Measurements from ENCODE around the gene G3BP2.

Gene G3BP2

DNA sequence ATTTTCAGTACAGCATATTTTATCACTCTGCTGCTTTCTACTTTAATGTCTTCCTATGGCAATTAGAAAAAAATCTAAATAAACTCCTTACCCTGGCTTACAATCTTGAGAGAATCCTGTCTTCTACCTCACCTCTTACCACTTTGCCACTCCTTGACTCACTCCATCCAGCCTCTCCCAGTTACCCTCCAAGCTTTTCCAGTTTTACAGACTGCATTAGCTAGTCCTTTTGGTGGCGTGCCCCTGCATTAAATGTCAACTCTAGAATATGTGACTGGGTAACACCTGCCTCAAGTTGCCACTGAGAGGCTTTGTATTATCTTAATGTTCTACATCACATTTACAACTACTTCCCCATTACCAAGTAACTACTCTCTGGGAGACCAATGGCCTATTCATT is 35.4 kb downstream of the G3BP2 start:
- DNase-seq (ENCODE audit: low read depth), result no peak

DNA sequence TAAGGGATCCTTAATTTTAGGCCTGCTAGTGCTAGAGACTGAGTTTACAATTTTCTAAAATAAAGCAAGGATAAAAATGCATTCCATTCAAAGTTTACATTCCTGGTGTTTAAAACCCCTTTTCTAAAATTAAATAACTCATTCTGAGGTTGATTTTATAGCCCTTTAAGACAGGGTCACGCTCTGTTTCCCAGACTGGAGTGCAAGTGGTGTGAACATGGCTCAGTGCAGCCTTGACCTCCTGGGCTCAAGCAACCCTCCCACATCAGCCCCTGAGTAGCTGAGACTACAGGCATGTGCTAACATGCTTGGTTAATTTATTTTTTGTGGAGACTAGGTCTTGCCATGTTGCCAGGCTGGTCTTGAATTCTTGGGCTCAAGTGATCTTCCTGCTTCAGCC is 36.0 kb downstream of the G3BP2 start:
- peak; percentile 88 for DNase-seq (ENCODE audit: low read depth)

DNA sequence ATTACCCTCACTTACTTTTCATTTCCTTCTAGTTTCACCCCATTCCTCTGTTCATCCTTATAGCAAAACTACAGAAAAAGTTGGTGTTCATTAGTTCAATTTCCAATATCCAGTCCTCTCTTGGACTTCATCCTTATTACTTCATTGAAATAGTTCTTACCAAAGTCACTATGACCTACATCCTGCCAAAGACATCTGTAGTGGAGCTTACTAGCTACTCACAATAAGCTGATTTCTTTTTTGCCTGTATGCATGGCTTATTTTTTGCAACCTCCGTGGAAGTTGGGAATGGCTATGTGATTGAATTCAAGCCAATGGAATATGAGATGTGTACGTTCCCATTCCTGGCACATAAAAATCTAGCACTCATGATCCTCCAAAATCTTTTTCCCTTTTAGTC is 38.3 kb downstream of the G3BP2 start:
- peak; percentile 39 for DNase-seq (ENCODE audit: low read depth)

DNA sequence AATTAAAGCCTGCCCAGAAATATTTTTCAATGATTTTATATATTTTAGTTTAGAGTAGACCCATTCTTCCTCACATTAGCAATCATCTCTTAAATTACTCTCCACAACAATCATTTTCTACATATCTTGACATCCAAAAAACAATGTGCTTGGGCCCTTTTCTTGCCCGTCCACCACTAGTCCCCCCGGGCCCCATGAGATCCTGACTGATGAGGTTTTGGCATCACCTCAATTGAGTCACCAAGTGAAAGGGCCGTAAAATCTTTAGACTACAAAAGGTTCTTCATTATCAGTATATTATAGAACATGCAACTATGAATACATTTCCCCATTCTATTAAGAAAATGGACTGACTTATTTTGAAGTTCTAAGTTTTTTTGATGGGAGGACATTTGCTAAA is 38.9 kb downstream of the G3BP2 start:
- DNase-seq (ENCODE audit: low read depth), result no peak

DNA sequence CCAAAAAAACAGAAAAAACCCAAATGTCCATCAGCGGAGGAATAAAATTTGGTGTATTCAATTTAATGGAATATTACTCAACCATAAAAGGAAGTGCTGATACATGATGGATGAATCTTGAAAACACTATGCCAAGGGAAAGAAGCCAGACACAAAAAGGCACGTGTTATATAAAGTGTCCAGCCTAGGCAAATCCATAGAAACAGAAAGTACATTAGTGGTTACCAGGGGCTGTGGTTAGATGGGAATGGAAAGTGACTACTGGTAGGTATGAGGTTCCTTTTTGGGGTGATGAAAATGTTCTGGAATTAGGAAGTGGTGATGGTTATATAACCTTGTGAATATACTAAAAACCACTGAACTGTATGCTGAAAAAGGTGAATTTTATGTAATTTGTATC is 39.4 kb downstream of the G3BP2 start:
- peak; percentile 72 for DNase-seq (ENCODE audit: low read depth)

DNA sequence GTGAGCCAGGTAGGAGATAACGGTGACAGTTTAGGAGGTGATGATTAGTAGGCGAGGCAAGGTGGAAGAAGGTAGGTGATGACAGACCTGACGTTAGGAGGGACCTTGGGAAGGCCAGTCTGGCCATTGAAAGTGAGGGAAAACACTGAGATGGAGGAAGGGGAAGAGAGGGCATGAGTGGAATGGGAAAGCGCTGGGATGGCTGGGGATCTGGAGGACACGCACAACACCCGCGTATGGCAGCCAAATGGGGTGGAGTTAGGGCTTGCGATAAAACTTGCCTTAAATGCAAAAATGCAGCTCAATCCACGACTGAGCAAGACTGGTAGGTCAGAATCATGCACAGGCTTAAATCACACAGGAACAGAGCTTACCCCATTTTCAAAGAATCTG is 42.3 kb downstream of the G3BP2 start:
- no peak for DNase-seq (ENCODE audit: low read depth)

DNA sequence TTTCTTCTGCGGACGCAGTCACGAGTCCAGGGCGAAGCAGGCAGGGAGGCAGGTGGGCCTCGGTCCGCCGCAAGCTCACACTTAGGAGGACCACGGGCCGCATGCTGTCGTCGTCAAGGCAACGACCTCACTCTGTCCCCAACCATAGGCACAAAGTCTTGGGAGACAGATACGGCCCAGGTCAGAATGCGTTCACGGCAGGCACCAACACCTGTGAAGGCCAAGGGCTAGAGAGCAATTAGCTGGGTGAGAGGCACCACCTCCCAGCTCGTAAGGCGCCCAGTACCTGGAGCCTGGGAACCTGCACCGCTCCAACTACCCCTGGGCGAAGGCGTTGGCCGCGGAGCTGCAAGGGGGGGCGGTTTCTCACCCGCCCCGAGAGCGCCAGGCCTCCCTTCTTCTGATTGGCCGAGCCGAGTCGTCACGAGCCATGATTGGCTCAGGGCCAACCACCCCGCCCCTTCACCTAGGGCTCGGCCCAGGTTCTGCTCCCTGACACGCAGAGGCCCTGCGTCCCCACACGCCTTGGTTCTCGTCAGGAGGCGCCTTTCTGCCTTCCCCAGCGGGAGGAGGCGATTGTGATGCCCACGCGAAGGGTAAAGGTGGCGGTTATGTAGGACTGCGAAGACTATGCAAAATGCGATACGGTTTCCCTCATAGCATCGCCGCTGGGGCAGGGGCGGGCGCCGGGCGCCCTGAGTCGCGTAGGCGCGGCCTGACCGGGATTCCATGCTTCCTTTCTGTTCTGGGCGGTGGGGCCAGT is 42.9 kb downstream of the G3BP2 start, which contains the start of gene CDKL2:
CDKL2 (minus strand) TSS at position 355 of the 763 bp plus-strand sequence. CDS start 4,540 bp downstream, outside the sequence.
- peak; percentile 66 for DNase-seq (ENCODE audit: low read depth)

DNA sequence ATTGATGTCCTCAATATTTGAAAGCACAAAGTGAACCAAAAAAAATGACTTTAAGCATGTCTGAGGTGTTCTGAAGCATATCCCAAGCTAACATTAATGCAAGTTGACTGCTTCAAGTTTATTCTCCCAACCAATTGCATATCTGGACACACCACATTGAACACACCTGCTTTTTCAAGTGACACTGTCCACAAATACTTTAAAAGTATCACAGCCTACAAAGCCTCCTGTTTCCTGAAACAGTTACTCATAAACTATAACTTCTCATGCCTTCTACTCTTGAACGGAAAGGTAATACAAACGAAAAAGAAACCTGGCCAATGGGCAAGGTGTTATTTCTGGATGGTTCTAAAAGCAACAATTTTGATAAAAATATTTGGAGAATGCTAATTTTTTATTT is 44.0 kb downstream of the G3BP2 start:
- DNase-seq (ENCODE audit: low read depth), result no peak

DNA sequence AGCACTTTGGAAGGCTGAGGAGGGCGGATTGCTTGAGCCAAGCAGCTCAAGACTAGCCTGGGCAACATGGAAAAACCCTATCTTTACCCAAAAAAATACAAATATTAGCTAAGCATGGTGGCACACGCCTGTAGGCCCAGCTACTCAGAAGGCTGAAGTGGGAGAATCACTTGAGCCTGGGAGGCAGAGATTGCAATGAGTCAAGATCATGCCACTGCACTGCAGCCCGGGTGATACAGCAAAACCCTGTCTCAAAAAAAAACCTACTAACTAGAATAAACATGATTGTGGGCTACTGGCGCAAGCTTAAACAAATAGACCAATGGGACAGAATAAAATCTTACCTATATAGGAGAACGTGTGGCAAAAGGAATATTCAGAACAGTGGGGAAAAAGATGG is 50.2 kb downstream of the G3BP2 start:
- no peak for DNase-seq (ENCODE audit: low read depth)

DNA sequence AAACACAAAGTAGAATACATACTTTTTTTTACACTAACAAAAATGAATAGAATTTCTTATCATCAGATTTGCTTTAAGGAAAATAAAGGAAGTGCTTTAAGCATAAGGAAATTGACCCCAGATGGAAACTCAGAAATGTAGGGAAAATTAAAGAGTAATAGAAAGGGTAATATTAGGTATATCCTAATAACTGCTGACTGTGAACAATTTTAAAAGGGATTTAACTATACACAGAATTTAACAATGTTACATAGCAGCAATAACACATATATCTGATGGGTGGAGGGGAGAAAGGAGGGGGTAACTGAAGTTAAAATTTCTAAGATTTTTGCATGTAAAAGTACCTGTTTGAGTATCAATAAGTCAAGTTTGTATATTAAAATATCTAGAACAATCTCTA is 51.5 kb downstream of the G3BP2 start:
- DNase-seq (ENCODE audit: low read depth), result no peak

DNA sequence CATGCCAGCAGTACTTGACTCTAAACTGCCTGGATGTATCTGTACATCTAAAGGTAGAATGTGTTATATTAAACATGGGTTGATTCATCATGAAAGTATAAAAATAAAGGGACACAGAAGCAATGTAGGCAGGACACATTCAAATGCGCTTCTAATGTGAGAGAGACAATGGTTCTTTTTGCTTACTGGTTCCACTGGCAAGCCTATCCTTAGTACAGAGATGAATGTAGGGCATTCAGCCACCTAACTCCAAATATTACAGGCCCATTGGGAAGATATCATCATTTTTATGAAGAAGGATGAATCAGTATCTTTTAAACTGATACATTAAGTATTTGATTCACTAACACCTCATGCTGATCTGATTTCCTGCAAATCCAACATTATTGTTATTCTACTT is 60.9 kb downstream of the G3BP2 start:
- no peak for DNase-seq (ENCODE audit: low read depth)

DNA sequence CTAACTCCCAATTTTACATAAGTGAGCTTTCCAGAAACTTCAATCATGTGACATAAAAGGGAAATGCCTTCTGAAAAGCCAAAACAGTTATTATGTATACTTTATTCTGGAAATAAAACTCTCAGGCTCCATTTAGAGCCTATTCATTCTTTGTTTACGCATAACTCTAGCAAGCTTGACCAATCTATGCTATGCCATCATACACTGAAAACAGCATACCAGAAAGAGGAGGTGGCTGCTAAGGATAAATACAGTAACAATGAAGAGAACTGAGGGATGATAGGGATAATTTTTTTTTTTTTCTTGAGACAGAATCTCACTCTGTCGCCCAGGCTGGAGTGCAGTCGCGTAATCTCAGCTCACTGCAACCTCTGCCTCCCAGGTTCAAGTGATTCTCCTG is 67.3 kb downstream of the G3BP2 start:
- peak; percentile 12 for DNase-seq (ENCODE audit: low read depth)

DNA sequence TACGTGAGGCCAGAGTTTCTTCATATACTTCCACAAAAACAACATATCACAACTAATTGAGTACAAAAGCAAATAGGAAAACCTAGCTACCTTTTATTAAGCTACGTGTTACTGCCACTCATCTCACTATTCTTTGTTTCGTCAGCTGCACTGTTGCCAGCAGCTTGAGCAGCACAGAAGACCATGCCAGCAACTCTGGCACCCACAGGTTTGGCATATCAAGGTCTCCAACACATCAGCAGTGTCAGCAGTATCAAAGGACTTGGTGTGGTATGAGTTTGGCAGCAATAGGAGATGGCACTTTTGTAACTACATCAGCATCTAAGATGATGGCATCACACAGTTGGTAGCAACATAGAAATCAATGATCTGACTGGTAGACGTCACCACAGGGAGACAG is 73.6 kb downstream of the G3BP2 start:
- no peak for DNase-seq (ENCODE audit: low read depth)

DNA sequence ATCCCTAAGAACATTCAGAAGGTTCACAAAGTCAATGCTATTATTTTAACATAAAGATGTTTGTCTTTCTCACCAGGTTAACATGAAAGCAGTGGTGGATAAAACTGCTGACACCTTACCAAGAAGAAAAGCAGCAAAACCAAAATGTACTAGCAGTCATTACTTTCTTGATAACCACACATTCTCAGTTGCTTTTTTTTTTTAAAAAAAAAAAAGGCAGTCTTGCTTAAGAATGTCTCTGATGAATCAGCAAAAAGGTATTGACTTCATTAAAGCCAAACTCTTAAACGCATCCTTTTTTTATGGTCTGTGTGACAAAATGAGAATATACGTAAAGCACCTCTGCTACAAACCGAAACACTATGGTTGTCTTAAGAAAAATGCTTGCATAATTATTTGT is 74.8 kb downstream of the G3BP2 start:
- peak; percentile 65 for DNase-seq (ENCODE audit: low read depth)

DNA sequence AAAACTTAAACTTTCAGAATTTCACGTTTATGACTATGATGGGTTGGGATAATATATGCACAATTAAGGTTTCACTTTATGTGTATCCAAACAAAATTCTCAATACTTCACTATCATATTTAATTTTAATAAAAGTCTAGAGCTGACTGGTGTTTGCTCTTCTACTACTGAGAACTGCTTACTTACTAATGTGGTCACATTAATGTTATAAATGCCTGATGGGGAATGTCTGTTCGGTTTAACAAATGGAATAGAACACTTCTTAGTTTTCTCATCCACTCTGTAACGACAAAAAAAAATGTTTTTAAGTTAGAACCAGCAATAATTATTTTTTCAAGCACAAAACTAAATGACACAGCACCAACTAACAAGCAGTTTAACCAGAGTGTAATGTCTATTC is 77.2 kb downstream of the G3BP2 start:
- DNase-seq (ENCODE audit: low read depth), result no peak

DNA sequence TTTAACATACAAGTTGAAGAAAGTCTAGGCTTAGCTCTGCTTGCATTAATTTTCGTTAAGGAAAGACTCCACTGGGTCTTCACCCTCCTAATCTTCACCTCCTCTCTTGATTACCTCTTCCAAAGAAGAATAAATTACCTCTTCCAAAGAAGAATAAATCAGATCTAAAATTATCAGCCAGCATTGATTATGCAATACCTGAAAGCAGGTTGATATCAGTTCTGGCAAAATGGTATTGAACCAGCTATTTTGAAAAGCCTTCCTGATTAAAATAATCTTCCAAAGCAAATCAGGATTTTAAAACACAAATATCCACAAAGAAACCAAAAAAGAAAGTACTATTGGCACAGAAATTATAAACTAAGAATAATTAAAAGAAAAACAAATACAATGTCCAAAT is 79.8 kb downstream of the G3BP2 start:
- no peak for DNase-seq (ENCODE audit: low read depth)
